Nephron (organoid): ENCODE results near the gene MAGI2.
A peak's percentile ranks its signal among the peaks of the same experiment; 100 is the strongest.

Experiments
- H3K27ac Mint-ChIP-seq, 3 experiments: 2 replicates each; pipeline ENCODE4 v1.8.0; 2020; ENCODE audit warnings: mixed read lengths in 3 of 3, mild to moderate bottlenecking in 2 of 3, moderate library complexity in 1 of 3
- H3K27me3 Mint-ChIP-seq: 2 replicates; pipeline ENCODE4 v1.8.0; 2021; ENCODE audit warnings: low read depth, mild to moderate bottlenecking, moderate library complexity, mixed read lengths
- H3K36me3 Mint-ChIP-seq: 2 replicates; pipeline ENCODE4 v1.8.0; 2020; ENCODE audit warnings: low read depth, mixed read lengths
- H3K4me1 Mint-ChIP-seq: 2 replicates; pipeline ENCODE4 v1.8.0; 2020; ENCODE audit warnings: mixed read lengths
- H3K4me3 Mint-ChIP-seq, 3 experiments: 2 replicates each; pipeline ENCODE4 v1.8.0; 2020; ENCODE audit warnings: mild to moderate bottlenecking in 3 of 3, mixed read lengths in 3 of 3, moderate library complexity in 2 of 3
- H3K9me3 Mint-ChIP-seq: 2 replicates; pipeline ENCODE4 v1.8.0; 2020; ENCODE audit warnings: mixed read lengths
- TF ChIP-seq, protein P1 (sequence below), 3 experiments: fragments of 200-600 bp; sonication (generic); IDR thresholded peaks; one replicate each; pipeline ENCODE4 v1.5.0; 2021; ENCODE audit warnings: antibody characterized with exemption in 3 of 3; ENCODE audit not compliant: unreplicated experiment in 3 of 3

MAGI2 gene

DNA sequence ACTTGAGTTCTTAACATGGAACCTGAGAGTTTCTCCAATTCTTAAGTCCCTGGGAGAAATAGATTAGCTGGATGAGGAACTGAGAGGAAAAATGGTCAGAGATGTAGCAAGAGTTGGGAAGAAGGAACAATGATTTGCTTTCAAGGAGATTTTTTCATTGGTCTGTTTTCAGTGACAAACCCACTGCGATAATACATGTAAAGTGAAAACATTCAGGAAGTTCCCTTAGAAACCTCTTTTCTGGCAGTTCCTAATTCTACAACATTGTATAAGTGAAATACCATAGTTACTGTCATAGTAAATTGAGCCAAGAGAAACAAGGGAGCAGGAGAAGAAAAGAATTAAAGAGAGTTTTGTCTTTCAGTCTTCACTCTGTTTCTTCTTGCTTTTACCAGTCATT is 12.1 kb upstream of the MAGI2 start:
- Mint-ChIP-seq H3K4me1 (no peaks in the 10 kb centered on the region), H3K9me3 (no peaks in the 10 kb centered on the region), H3K36me3 (peaks cover 40% of the 10 kb centered on the region), H3K4me3 (no peak overlapping the region), H3K27ac (peak overlapping the region in 1 of 3 experiments; percentile 17), H3K27me3 (no peaks in the 10 kb centered on the region)
- TF ChIP-seq, protein P1, sequence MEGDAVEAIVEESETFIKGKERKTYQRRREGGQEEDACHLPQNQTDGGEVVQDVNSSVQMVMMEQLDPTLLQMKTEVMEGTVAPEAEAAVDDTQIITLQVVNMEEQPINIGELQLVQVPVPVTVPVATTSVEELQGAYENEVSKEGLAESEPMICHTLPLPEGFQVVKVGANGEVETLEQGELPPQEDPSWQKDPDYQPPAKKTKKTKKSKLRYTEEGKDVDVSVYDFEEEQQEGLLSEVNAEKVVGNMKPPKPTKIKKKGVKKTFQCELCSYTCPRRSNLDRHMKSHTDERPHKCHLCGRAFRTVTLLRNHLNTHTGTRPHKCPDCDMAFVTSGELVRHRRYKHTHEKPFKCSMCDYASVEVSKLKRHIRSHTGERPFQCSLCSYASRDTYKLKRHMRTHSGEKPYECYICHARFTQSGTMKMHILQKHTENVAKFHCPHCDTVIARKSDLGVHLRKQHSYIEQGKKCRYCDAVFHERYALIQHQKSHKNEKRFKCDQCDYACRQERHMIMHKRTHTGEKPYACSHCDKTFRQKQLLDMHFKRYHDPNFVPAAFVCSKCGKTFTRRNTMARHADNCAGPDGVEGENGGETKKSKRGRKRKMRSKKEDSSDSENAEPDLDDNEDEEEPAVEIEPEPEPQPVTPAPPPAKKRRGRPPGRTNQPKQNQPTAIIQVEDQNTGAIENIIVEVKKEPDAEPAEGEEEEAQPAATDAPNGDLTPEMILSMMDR (IDR thresholded peaks at IDR 0.05; ENCODE audit: unreplicated experiment in 3 of 3): no peak

DNA sequence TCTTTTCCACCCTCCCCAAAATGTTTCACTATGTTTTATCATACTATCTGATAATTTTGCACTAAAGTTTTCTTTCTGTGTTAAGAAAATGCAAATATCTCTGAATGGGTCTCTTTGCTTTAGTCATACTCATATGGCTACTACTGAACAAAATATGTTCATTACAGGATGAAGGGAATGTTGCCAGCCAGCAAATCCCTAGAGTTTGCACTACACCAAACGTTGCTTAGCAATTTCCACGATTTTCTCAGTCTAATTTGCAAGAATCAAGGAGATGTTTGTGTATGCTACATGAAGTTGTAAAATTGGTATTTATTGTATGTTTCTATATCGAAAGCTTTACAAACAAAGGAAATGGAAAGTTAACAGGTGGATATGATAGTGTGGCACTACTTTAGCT is 10.6 kb upstream of the MAGI2 start:
- TF ChIP-seq, protein P1 (IDR thresholded peaks at IDR 0.05; ENCODE audit: unreplicated experiment in 3 of 3): no peak
- H3K36me3 Mint-ChIP-seq: peaks cover 53% of the 10 kb centered on the region
- H3K4me1 Mint-ChIP-seq: no peaks in the 10 kb centered on the region
- peak overlapping the region in 2 of 3 experiments; percentile 47 to 76 for H3K27ac Mint-ChIP-seq
- H3K27me3 Mint-ChIP-seq: no peaks in the 10 kb centered on the region
- no peak overlapping the region for H3K4me3 Mint-ChIP-seq
- H3K9me3 Mint-ChIP-seq: no peaks in the 10 kb centered on the region

DNA sequence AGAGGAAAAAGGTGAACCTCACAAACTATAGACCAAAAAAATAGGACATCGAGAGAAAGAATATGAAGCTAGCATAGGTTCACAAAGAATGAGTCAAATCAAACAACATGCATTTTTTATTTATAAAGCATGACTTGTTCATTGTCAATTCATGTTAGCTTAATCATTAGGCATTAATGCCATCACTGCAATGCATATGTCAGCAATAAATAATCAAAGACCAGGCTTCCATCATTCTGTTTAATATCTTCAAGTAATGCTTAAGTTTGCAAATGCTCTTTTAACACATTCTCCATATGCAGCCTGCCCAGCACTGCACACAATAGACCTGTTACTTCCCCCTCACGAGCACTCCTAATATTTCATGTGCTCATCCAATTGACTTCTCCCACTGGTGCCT is 8.9 kb upstream of the MAGI2 start:
- H3K27me3 Mint-ChIP-seq: no peaks in the 10 kb centered on the region
- H3K27ac Mint-ChIP-seq: peak overlapping the region in 1 of 3 experiments; percentile 47
- H3K9me3 Mint-ChIP-seq: no peaks in the 10 kb centered on the region
- peaks cover 61% of the 10 kb centered on the region for H3K36me3 Mint-ChIP-seq
- no peaks in the 10 kb centered on the region for H3K4me1 Mint-ChIP-seq
- H3K4me3 Mint-ChIP-seq: no peak overlapping the region
- TF ChIP-seq, protein P1 (IDR thresholded peaks at IDR 0.05; ENCODE audit: unreplicated experiment in 3 of 3): no peak

DNA sequence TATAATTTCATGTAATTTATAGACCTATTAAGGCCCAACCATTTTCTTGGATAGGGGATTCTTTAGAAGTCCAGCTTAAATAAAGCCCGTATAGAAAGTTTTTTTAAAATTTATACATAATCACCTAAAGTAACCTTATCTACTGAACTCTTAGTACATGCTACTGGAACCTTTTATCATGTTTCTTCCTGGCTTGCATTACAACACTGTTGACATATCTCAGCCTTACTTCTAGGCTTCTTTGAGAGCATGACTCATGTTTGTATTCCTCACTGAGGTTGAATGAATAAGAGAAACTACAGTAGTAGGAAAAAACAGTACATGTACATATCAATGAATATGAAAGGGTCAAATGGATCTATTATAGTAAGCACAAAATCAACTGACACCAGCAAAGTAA is 8.2 kb upstream of the MAGI2 start:
- Mint-ChIP-seq H3K27me3 (no peaks in the 10 kb centered on the region), H3K27ac (peak overlapping the region in 2 of 3 experiments; percentile 37 to 47), H3K9me3 (no peaks in the 10 kb centered on the region), H3K4me1 (no peaks in the 10 kb centered on the region), H3K36me3 (peaks cover 69% of the 10 kb centered on the region), H3K4me3 (no peak overlapping the region)
- TF ChIP-seq, protein P1 (IDR thresholded peaks at IDR 0.05; ENCODE audit: unreplicated experiment in 3 of 3): no peak

DNA sequence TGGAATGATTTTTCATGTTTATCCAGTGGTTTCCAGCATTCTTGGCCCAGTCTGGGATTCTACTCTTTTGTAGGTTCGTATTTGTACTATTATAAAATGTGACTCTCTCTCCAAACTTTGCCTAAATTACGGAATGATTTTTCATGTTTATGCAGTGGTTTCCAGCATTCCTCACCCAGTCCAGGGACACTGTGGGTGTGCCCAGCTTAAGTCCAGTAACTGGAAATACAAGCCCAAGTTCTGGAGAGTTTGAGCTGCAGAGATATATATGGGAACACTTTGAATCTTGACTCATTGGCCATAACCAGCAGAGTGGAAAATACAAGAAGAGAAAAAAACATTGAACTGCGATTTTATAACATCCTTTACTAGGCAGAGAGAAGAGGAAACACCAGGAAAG is 5.9 kb upstream of the MAGI2 start:
- Mint-ChIP-seq H3K36me3 (peaks cover 78% of the 10 kb centered on the region), H3K27me3 (no peaks in the 10 kb centered on the region), H3K4me1 (peaks cover 15% of the 10 kb centered on the region), H3K27ac (peak overlapping the region in 2 of 3 experiments; percentile 20 to 99), H3K9me3 (no peaks in the 10 kb centered on the region), H3K4me3 (peak overlapping the region in 2 of 3 experiments; percentile 41 to 49)
- TF ChIP-seq, protein P1 (IDR thresholded peaks at IDR 0.05; ENCODE audit: unreplicated experiment in 3 of 3): no peak

DNA sequence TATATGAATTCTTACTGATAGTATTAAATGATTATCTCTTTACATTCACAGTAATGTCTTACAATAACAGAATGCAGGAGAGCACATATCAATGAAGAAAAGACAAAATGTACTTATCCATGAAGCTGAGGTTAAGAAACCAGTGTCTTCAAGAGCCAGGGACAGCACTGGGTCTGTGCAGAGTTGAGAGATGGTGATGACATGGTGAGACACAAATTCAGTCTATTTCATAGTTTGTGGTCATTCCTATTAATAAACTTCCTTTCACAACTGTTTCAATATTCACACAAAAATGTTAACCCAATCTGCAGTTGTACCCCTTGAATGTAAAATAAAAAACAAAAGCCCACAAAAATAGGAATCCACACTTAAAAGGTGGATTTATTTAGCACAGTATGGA is 5.3 kb upstream of the MAGI2 start:
- peaks cover 73% of the 10 kb centered on the region for H3K36me3 Mint-ChIP-seq

More for the DNA sequence above, 5.3 kb upstream of the MAGI2 start:
- Mint-ChIP-seq H3K27ac (peak overlapping the region in 2 of 3 experiments; percentile 40 to 99), H3K27me3 (no peaks in the 10 kb centered on the region), H3K4me3 (peak overlapping the region in 1 of 3 experiments; percentile 14), H3K9me3 (no peaks in the 10 kb centered on the region), H3K4me1 (peaks cover 17% of the 10 kb centered on the region)
- TF ChIP-seq, protein P1 (IDR thresholded peaks at IDR 0.05; ENCODE audit: unreplicated experiment in 3 of 3): no peak
